Stimulated activated CD4-positive, alpha-beta T cell treated with anti-CD3 and anti-CD28 coated beads, Interleukin-15, amount 100 ng/mL, for 48 hours (primary cell): ENCODE results near the gene PRKD2.
A peak's percentile ranks its signal among the peaks of the same experiment; 100 is the strongest.
"Not testable (repeated sequence)": the region's sequence is repeated elsewhere in the genome, so short reads cannot be mapped to it uniquely, and the experiment has no call there.

Source experiments
- DNase-seq, 2 donors: peaks; one replicate each; pipeline ENCODE4 v3.0.0-alpha.2; 2020; ENCODE audit warnings: low read depth in 2 of 2

PRKD2 gene

GRCh38 chr19:46724468-46724867, 7.6 kb upstream of the PRKD2 start:
- no peak for DNase-seq

GRCh38 chr19:46723471-46723870, 6.6 kb upstream of the PRKD2 start:
- no peak for DNase-seq

GRCh38 chr19:46723023-46723461, 6.1 kb upstream of the PRKD2 start:
- DNase-seq: no peak

- DNase-seq: no peak
Measured at GRCh38 chr19:46722421-46723022, 5.6 kb upstream of the PRKD2 start.

GRCh38 chr19:46722004-46722380, 5.1 kb upstream of the PRKD2 start:
- no peak for DNase-seq

GRCh38 chr19:46721269-46722003, 4.5 kb upstream of the PRKD2 start:
- DNase-seq: no peak

- DNase-seq: no peak
Measured at GRCh38 chr19:46720503-46721239, 3.8 kb upstream of the PRKD2 start.

GRCh38 chr19:46719629-46720502, 3.0 kb upstream of the PRKD2 start:
- no peak for DNase-seq

- no peak for DNase-seq
Measured at GRCh38 chr19:46718934-46719622, 2.2 kb upstream of the PRKD2 start.

- no peak for DNase-seq
Measured at GRCh38 chr19:46718157-46718933, 1.4 kb upstream of the PRKD2 start.

GRCh38 chr19:46717716-46718143, 816 bp upstream of the PRKD2 start:
- DNase-seq: no peak

GRCh38 chr19:46716672-46717033, 261 bp downstream of the PRKD2 start:
- no peak for DNase-seq

GRCh38 chr19:46715975-46716671, 791 bp downstream of the PRKD2 start:
- no peak for DNase-seq

GRCh38 chr19:46715620-46715974, 1.3 kb downstream of the PRKD2 start:
- no peak for DNase-seq

- peak; percentile 26 to 46 for DNase-seq
Measured at GRCh38 chr19:46714444-46715106, 2.3 kb downstream of the PRKD2 start.

- DNase-seq: peak; percentile 52 to 60
Measured at GRCh38 chr19:46713781-46714443, 3.0 kb downstream of the PRKD2 start.

- not testable (repeated sequence) for DNase-seq
Measured at GRCh38 chr19:46712768-46713338, 4.1 kb downstream of the PRKD2 start.

- no peak for DNase-seq
Measured at GRCh38 chr19:46710687-46711086, 6.2 kb downstream of the PRKD2 start.
